NCI-H2081 treated with DMSO at 0.1 percent for 48 hours (cell line): ENCODE measurements around the gene SLC25A34.

Experiments used
- DNase-seq: peaks from one replicate; lab custom pipeline; 2025; lab: John Stamatoyannopoulos, UW

The SLC25A34 gene

GRCh38 chr1:15714406-15715136 lies 21.5 kb upstream of the SLC25A34 start:
- DNase-seq = no peak

GRCh38 chr1:15717418-15718125 lies 18.5 kb upstream of the SLC25A34 start:
- no peak for DNase-seq

GRCh38 chr1:15718199-15718601 lies 17.9 kb upstream of the SLC25A34 start:
- DNase-seq = no peak

GRCh38 chr1:15719381-15720120 lies 16.5 kb upstream of the SLC25A34 start:
- DNase-seq = no peak

GRCh38 chr1:15720861-15721260 lies 15.2 kb upstream of the SLC25A34 start:
- DNase-seq = no peak

- no peak for DNase-seq
These were observed 13.6 kb upstream of the SLC25A34 start for GRCh38 chr1:15722411-15722810.

GRCh38 chr1:15722836-15723532 lies 13.1 kb upstream of the SLC25A34 start:
- no peak for DNase-seq

GRCh38 chr1:15723631-15724246 lies 12.3 kb upstream of the SLC25A34 start:
- no peak for DNase-seq

GRCh38 chr1:15724949-15725880 lies 10.8 kb upstream of the SLC25A34 start:
- DNase-seq = no peak

- no peak for DNase-seq
These were observed 9.6 kb upstream of the SLC25A34 start for GRCh38 chr1:15726508-15726907.

- no peak for DNase-seq
These were observed 9.0 kb upstream of the SLC25A34 start for GRCh38 chr1:15727021-15727420.

- no peak for DNase-seq
These were observed 8.6 kb upstream of the SLC25A34 start for GRCh38 chr1:15727424-15727823.

- DNase-seq = no peak
These were observed 8.1 kb upstream of the SLC25A34 start for GRCh38 chr1:15727866-15728534.

- DNase-seq = no peak
These were observed 7.0 kb upstream of the SLC25A34 start for GRCh38 chr1:15728937-15729657.

GRCh38 chr1:15730423-15730822 lies 5.6 kb upstream of the SLC25A34 start:
- no peak for DNase-seq

- no peak for DNase-seq
These were observed 5.1 kb upstream of the SLC25A34 start for GRCh38 chr1:15730936-15731335.

- no peak for DNase-seq
These were observed 4.0 kb upstream of the SLC25A34 start for GRCh38 chr1:15731735-15732685.

GRCh38 chr1:15732686-15733081 lies 3.4 kb upstream of the SLC25A34 start:
- DNase-seq = no peak
